GM18870 (cell line): ENCODE data around the gene DPH1.
"Not testable (repeated sequence)": the region's sequence is repeated elsewhere in the genome, so short reads cannot be mapped to it uniquely, and the experiment has no call there.

Source experiments
- ATAC-seq: cut with Tn5 transposase; IDR thresholded peaks from one replicate; pipeline ENCODE4 v1.9.1; 2021; ENCODE audit warnings: moderate library complexity; ENCODE audit not compliant: unreplicated experiment

DPH1 gene

GRCh38 chr17:2029911-2030778 lies at the start of gene DPH1:
Gene DPH1, plus strand, starts transcription at chr17:2030153. Its CDS starts 17 bp downstream, at chr17:2030170.
- no peak for ATAC-seq

GRCh38 chr17:1980665-1981250 lies 49.2 kb upstream of the DPH1 start:
- no peak for ATAC-seq

GRCh38 chr17:1982793-1983366 lies 47.1 kb upstream of the DPH1 start:
- not testable (repeated sequence) for ATAC-seq

- no peak for ATAC-seq
Measured at GRCh38 chr17:1985093-1985492, 44.9 kb upstream of the DPH1 start.

- no peak for ATAC-seq
Measured at GRCh38 chr17:1985686-1986085, 44.3 kb upstream of the DPH1 start.

- no peak for ATAC-seq
Measured at GRCh38 chr17:1986783-1987451, 43.0 kb upstream of the DPH1 start.

GRCh38 chr17:1989135-1989534 lies 40.8 kb upstream of the DPH1 start:
- ATAC-seq, result no peak

GRCh38 chr17:1992541-1992940 lies 37.4 kb upstream of the DPH1 start:
- ATAC-seq, result no peak

GRCh38 chr17:1994707-1995106 lies 35.2 kb upstream of the DPH1 start:
- no peak for ATAC-seq

GRCh38 chr17:1995321-1995892 lies 34.5 kb upstream of the DPH1 start:
- no peak for ATAC-seq

- no peak for ATAC-seq
Measured at GRCh38 chr17:1995907-1996799, 33.8 kb upstream of the DPH1 start.

GRCh38 chr17:1996800-1997288 lies 33.1 kb upstream of the DPH1 start:
- no peak for ATAC-seq

GRCh38 chr17:1997289-1997926 lies 32.5 kb upstream of the DPH1 start:
- ATAC-seq, result no peak

GRCh38 chr17:1997927-1998742 lies 31.8 kb upstream of the DPH1 start:
- ATAC-seq, result no peak

- no peak for ATAC-seq
Measured at GRCh38 chr17:1999557-2000251, 30.2 kb upstream of the DPH1 start.

GRCh38 chr17:2002767-2003329 lies 27.1 kb upstream of the DPH1 start:
- ATAC-seq, result no peak

- ATAC-seq, result no peak
Measured at GRCh38 chr17:2003525-2003924, 26.4 kb upstream of the DPH1 start.

- ATAC-seq, result no peak
Measured at GRCh38 chr17:2004435-2004952, 25.5 kb upstream of the DPH1 start.
